Lung microvascular endothelial cell (primary cell): Measurements from ENCODE around the gene ERLEC1. TPM values are rescaled to one million over a fixed set of nuclear protein-coding genes. Genes with fewer than 3 reads are reported as not detected.
"Not testable (repeated sequence)": the region's sequence is repeated elsewhere in the genome, so short reads cannot be mapped to it uniquely, and the experiment has no call there.

Experiments used
- DNase-seq, 2 donors: peaks; one replicate each; pipeline versions ENCODE4 v3.0.0 to v3.0.0-alpha.2; 2010; ENCODE audit warnings: low read depth in 2 of 2
- total RNA-seq: library from RNA; depleted of rRNA; stranded (reverse); fragments of >200 nt; gene quantifications from 2 replicates; pipeline ENCODE4 v1.2.1, GENCODE V29; 2014

Gene ERLEC1, protein sequence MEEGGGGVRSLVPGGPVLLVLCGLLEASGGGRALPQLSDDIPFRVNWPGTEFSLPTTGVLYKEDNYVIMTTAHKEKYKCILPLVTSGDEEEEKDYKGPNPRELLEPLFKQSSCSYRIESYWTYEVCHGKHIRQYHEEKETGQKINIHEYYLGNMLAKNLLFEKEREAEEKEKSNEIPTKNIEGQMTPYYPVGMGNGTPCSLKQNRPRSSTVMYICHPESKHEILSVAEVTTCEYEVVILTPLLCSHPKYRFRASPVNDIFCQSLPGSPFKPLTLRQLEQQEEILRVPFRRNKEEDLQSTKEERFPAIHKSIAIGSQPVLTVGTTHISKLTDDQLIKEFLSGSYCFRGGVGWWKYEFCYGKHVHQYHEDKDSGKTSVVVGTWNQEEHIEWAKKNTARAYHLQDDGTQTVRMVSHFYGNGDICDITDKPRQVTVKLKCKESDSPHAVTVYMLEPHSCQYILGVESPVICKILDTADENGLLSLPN
- 45.5 and 70.6 TPM in 2 replicates for total RNA-seq

- peak; percentile 87 to 89 for DNase-seq
Observed at GRCh38 chr2:53786705-53787613, at the start of gene ERLEC1, which contains the start of gene ASB3. Gene ERLEC1, plus strand, starts transcription at chr2:53787044. Its CDS starts 167 bp downstream, at chr2:53787211. Gene ASB3, minus strand, starts transcription at chr2:53786953. Its CDS starts 21,381 bp downstream, at chr2:53765572.

GRCh38 chr2:53737091-53737490 is 49.8 kb upstream of the ERLEC1 start:
- DNase-seq, result no peak

- peak in 1 of 2 donors; percentile 69 for DNase-seq
Observed at GRCh38 chr2:53739032-53739431, 47.8 kb upstream of the ERLEC1 start.

- peak; percentile 48 to 80 for DNase-seq
Observed at GRCh38 chr2:53740170-53740569, 46.7 kb upstream of the ERLEC1 start.

DNA sequence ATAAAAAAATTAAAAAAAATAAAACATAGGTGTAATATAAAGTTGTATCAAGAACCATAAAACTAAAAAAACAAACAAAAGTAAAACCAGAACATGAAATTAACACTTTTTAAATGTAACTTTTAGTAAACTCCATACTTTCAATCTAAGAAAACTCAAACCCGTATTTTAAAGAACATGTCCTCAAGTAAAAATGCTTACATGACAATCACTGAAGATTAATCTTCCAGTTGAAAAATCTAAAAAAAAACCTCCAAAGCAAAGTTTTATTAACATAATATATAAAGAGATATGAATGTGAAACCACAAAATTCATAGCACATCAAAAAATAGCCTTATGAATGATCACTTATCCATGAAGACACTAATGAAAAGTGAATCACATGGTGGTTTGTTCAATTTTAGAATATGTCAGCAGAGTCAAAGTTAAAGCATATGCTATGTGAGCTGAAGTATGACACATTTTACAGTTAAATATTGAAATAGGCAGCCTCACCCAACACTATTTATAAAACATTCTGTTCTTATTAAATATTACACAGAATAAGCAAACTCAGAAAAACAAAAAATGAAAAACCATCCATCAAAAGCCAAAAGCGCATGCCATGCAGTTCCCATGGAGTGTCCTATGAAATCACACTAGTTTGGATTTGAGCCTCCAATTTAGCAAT is 42.3 kb upstream of the ERLEC1 start:
- no peak for DNase-seq

- DNase-seq, result no peak
Observed at GRCh38 chr2:53750041-53750768, 36.6 kb upstream of the ERLEC1 start.

DNA sequence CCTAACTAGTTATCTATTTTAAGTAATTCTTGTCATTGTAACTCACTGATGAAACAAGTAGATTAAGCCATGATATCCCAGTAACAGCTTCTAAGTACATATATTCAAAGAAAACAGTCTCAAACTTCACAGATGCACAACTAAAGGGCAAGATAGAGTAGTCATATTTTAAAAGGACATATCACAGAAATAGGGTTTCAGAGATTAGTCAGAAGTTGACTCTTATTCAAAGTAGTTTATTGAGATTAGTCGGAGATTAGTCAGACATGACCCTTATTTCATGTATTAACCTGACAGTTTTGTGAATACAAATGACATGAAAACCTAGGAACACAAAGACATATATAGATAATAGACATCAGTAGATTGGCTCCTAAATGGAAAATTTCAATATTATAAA is 35.1 kb upstream of the ERLEC1 start:
- peak in 1 of 2 donors; percentile 36 for DNase-seq

GRCh38 chr2:53752385-53752784 is 34.5 kb upstream of the ERLEC1 start:
- no peak for DNase-seq

DNA sequence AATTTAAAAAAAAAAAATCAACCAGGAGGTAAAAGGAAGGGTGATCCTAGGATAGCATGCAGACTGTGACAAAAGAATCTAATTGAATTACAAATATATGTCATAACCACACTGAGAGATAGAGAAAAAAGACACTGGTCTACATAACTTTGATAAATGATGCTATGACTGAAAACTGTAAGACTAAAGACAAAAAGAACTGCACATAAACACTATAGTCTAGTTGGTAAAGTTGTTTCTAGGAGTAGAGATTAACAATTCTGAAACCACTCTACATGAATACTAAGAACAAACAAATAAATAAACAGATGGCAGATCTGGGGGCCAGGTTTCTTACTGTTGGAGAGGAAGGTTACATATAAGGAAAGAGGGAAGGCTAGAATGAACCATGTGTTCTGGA is 33.8 kb upstream of the ERLEC1 start:
- no peak for DNase-seq

- DNase-seq, result peak in 1 of 2 donors; percentile 27
Observed at GRCh38 chr2:53755121-53755520, 31.7 kb upstream of the ERLEC1 start.

DNA sequence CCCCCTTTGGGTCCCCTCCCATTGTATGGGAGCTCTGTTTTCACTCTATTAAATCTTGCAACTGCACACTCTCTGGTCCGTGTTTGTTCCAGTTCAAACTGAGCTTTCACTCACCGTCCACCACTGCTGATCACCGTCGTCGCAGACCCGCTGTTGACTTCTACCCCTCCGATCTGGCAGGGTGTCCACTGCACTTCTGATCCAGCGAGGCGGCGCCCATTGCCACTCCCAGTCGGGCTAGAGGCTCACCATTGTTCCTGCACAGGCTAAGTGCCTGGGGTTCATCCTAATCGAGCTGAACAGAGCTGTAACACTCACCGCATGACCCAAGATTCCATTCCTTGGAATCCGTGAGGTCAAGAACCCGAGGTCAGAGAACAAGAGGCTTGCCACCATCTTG is 30.2 kb upstream of the ERLEC1 start:
- DNase-seq, result no peak

- not testable (repeated sequence) for DNase-seq
Observed at GRCh38 chr2:53757206-53757605, 29.6 kb upstream of the ERLEC1 start.

GRCh38 chr2:53765767-53766166 is 21.1 kb upstream of the ERLEC1 start:
- DNase-seq, result no peak

DNA sequence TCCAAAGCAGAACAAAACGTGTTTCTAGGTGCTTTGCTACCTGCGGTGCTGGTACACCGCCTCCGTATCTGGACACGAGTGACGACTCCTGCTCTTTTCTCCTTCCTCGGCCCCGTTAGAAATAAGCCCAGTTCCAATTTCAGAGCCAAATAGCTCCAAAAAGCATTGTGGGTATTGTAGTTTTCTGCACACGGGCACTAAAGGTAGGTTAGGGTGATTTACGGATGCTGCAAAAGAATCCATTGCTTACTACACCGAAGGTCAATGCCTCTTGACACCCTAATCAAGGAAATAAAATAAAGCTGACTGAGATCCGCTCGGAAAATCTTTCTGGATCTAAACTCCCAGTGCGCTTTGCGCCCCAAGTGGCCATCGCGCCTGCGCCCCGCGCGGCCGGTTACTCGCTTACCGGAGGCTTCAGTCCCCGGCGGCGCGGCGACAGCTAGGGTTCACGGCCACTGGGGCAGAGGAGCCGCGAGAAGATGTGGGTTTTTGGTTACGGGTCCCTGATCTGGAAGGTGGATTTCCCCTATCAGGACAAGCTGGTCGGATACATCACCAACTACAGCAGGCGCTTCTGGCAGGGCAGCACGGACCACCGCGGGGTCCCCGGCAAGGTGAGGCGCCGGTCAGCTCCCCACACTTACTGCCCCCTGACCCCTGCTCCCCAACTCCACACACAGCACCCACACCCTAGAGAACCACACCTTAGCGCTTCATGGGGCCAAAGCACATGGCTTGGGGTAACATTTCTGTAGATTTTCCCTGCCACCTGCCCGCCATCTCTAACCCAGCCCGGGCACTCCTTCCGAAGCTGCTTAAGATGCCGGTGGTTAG is 19.2 kb upstream of the ERLEC1 start, which contains the start of gene CHAC2:
Gene CHAC2 (plus strand): TSS at position 400 of the 837 bp plus-strand sequence. CDS start 83 bp downstream, at position 483.
- peak; percentile 87 to 89 for DNase-seq

- DNase-seq, result peak in 1 of 2 donors; percentile 8
Observed at GRCh38 chr2:53768242-53768542, 18.7 kb upstream of the ERLEC1 start.

DNA sequence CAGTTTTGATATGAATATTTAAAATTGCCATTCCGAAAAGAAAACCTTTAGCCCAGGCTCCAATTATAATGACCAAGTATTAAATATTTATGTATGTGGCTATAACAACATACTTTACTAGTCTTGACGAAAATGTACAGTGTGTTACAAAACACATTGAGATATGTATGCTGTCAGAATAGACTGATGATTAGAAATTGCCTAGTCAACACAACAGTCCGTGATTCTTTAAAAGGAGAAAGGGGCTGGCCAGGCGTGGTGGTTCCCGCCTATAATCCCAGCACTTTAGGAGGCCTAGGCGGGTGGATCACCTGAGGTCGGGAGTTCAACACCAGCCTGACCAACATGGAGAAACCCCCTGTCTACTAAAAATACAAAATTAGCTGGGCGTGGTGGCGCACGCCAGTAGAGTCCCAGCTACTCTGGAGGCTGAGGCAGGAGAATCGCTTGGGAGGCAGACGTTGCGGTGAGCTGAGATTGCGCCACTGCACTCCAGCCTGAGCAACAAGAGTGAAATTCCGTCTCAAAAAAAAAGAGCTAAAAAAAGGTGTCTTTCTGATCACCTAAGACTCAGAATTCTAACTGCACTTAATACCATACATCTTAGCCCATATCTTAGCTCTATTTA is 17.4 kb upstream of the ERLEC1 start:
- no peak for DNase-seq

DNA sequence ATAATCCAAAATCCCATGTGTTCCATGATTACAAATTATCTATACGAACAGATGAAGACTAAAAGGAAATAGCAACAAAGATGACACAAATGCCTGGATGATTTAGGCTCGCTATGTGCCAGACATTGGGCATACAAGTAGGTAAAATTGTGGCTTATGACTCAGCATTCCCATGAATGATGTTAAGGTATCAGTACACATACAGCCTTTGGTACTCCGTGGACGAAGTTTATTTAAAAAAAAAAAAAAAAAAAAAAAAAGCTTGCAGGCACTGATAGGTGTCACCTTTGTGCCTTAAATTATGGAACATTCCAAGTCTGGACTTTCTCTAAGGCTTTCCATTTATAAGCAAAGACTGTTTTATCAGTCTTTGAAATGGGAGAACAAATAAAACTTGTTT is 16.6 kb upstream of the ERLEC1 start:
- DNase-seq, result peak in 1 of 2 donors; percentile 60

DNA sequence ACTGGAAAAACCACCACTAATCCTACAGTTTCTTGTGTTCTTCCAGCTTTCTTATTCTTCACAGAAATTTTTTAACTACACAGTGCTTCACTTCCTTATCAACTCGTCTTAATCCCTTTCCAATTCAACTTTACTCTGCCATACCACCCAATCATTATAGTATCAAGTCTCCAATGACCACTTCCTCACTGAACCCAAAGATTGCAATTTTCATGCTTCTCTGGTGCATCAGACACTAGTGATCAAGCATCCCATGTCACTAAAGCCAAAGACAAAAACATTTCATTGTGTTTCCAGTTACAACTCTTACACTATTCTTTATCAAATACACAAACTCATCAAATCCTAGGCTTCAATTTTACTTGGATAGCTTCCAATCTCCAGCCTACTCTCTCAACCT is 9.7 kb upstream of the ERLEC1 start:
- DNase-seq, result no peak

DNA sequence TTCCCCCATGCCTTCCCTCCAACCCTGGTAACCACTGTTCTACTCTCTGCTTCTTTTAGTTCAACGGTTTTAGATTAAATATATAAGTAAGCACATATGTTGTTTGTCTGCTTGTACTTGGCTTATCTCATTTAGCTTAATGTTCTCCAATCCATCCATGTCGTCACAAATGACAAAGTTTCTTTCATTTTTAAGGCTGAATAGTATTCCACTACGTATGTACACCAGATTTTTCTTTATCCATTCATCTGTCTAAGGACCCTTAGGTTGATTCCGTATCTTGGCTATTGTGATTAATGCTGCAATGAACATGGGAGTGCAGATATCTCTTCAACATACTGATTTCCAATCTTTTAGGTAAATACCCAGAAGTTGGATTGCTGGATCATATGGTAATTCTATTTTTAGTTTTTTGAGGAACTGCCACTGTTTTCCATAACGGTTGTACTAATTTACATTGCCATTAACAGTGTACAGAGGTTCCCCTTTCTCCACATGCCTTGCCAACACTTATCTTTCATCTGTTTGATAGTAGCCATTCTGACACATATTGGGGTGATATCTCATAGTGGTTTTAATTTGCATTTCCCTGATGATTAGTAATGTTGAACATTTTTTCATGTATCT is 8.2 kb upstream of the ERLEC1 start:
- DNase-seq, result no peak
